HepG2 (cell line): ENCODE data around the gene YY1. TPM values are rescaled to one million over a fixed set of nuclear protein-coding genes. Genes with fewer than 3 reads are reported as not detected.
A peak's percentile ranks its signal among the peaks of the same experiment; 100 is the strongest.

ENCODE experiments used
- AHR ChIP-seq: IDR thresholded peaks from 2 replicates; pipeline ENCODE4 v1.6.1; 2018; ENCODE audit warnings: missing genetic modification reagents, missing compliant biosample characterization
- KLF16 ChIP-seq, 2 experiments: sonication (generic) in 1 of 2; formaldehyde crosslinking in 1 of 2; IDR thresholded peaks; 2 replicates each; pipeline versions ENCODE4 v1.6.1 to v1.8.0; 2016 to 2023; ENCODE audit warnings: missing genetic modification reagents in 2 of 2, missing compliant biosample characterization in 1 of 2
- NCOA5 ChIP-seq: sonication (generic); formaldehyde crosslinking; IDR thresholded peaks from 2 replicates; pipeline ENCODE4 v1.4.0; 2020; ENCODE audit warnings: missing genetic modification reagents
- PITX1 ChIP-seq: sonication (generic); formaldehyde crosslinking; IDR thresholded peaks from 2 replicates; pipeline ENCODE4 v1.5.1; 2020; ENCODE audit warnings: mild to moderate bottlenecking, missing genetic modification reagents
- SNAPC2 ChIP-seq: sonication (generic); formaldehyde crosslinking; IDR thresholded peaks from 2 replicates; pipeline ENCODE4 v1.8.1; 2022; ENCODE audit warnings: mild to moderate bottlenecking, missing genetic modification reagents
- SP140L ChIP-seq: sonication (generic); formaldehyde crosslinking; IDR thresholded peaks from 2 replicates; pipeline ENCODE4 v1.4.0; 2020; ENCODE audit warnings: missing genetic modification reagents, borderline replicate concordance
- STAG1 ChIP-seq: sonication (generic); formaldehyde crosslinking; IDR thresholded peaks from 2 replicates; pipeline ENCODE4 v1.4.0; 2020; ENCODE audit warnings: missing genetic modification reagents
- ZNF20 ChIP-seq: sonication (generic); formaldehyde crosslinking; IDR thresholded peaks from 2 replicates; pipeline ENCODE4 v1.4.0; 2020; ENCODE audit warnings: mild to moderate bottlenecking, moderate library complexity, missing genetic modification reagents
- ZNF280D ChIP-seq: sonication (generic); formaldehyde crosslinking; IDR thresholded peaks from 2 replicates; pipeline ENCODE4 v1.5.1; 2020; ENCODE audit warnings: mild to moderate bottlenecking, missing genetic modification reagents
- polyA plus RNA-seq, 8 experiments: library from polyadenylated mRNA; depleted of rRNA in 3 of 8; stranded (reverse) in 7 of 8; unstranded in 1 of 8; fragments of >200 nt; fragmentation: Illumina TruSeq in 4 of 8; extraction: Trizol in 4 of 8; gene quantifications; 2 replicates each; pipeline versions ENCODE4 v1.2.1 to v1.2.3, GENCODE V29; 2011 to 2016; ENCODE audit warnings: low read depth in 4 of 8, missing spikeins in 1 of 8, mixed read lengths in 1 of 8; ENCODE audit not compliant: insufficient read depth in 1 of 8
- total RNA-seq, 5 experiments: library from RNA; depleted of rRNA; stranded (reverse); fragments of >200 nt; fragmentation: Illumina TruSeq; extraction: Trizol; gene quantifications; 2 replicates each; pipeline ENCODE4 v1.2.3, GENCODE V29; 2016; ENCODE audit warnings: low read depth in 1 of 5

Gene YY1
- total and polyA plus RNA-seq, 2 of the 13 experiments (the other 11 are each of a cell fraction or from before 2014, with no cell fraction given), result 29.4 to 68.1 TPM

DNA sequence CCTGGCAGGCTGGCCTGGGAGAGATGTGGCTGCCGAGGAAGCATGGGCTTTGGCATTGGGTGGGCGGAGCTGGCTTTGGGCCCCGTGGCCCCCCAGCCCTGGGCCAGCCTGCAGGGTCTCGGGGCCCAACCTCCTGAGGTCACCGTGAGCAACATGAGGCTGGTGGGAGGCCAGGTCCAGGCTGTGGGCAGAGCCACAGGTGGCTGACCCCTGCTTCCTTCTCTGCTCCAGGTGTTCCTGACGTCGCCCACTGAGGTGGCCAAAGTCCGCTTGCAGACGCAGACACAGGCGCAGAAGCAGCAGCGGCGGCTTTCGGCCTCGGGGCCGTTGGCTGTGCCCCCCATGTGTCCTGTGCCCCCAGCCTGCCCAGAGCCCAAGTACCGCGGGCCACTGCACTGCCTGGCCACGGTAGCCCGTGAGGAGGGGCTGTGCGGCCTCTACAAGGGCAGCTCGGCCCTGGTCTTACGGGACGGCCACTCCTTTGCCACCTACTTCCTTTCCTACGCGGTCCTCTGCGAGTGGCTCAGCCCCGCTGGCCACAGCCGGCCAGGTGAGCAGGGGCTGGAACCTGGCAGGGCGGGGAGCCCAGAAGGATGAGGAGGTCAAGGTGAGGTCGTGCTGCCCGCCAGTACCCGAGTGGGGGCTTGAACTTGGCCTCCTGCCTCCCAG is 89.7 kb downstream of the YY1 start (continued):
- no peak for TF ChIP-seq ZNF280D
- TF ChIP-seq SNAPC2 (CRISPR knock-in tag), result peak; percentile 94
- TF ChIP-seq AHR (CRISPR knock-in tag), result no peak
- no peak for TF ChIP-seq SP140L (CRISPR knock-in tag)
- peak in 1 of 2 experiments; percentile 46; a peak in 1 of 4 replicates for TF ChIP-seq KLF16 (CRISPR knock-in tag; IDR thresholded peaks at IDR 0.05)
- TF ChIP-seq ZNF20 (CRISPR knock-in tag), result no peak
- no peak for TF ChIP-seq STAG1 (CRISPR knock-in tag)
- TF ChIP-seq PITX1 (CRISPR knock-in tag), result peak; percentile 36; the same call in 1 of the 2 replicates
- no peak for TF ChIP-seq NCOA5 (CRISPR knock-in tag)
- TF ChIP-seq, all 625 proteins: peak for 143
